Lung (tissue), 12 donors: ENCODE results near the gene FGFR2. TPM values are rescaled to one million over a fixed set of nuclear protein-coding genes. Genes with fewer than 3 reads are reported as not detected.

Experiments
- ATAC-seq: fragments of 200-7000 bp; cut with Tn5 transposase; one replicate; pipeline ENCODE4 v1.9.1; 2020; ENCODE audit warnings: moderate number of reproducible peaks; ENCODE audit not compliant: insufficient read depth, low FRiP score
- DNase-seq, 3 donors: peaks; one replicate each; pipeline ENCODE4 v3.0.0-alpha.2; 2013 to 2017
- H3K27ac ChIP-seq, 2 donors: one replicate each; pipeline ENCODE4 v1.5.1; 2013; ENCODE audit warnings: mild to moderate bottlenecking in 2 of 2, moderate library complexity in 2 of 2, control low read depth in 1 of 2, inconsistent platforms in 1 of 2, low read depth in 1 of 2, low read length in 1 of 2
- H3K27me3 ChIP-seq, 3 donors: one replicate each; pipeline ENCODE4 v1.5.1; 2013; ENCODE audit warnings: low read length in 2 of 3; ENCODE audit not compliant: control insufficient read depth in 3 of 3, insufficient read depth in 3 of 3
- H3K36me3 ChIP-seq, 4 donors: one replicate each; pipeline ENCODE4 v1.5.1; 2013; ENCODE audit warnings: low read length in 4 of 4, mild to moderate bottlenecking in 1 of 4, moderate library complexity in 1 of 4; ENCODE audit not compliant: control insufficient read depth in 4 of 4, insufficient read depth in 4 of 4
- H3K4me1 ChIP-seq, 5 donors: one replicate each; pipeline ENCODE4 v1.5.1; 2013; ENCODE audit warnings: low read length in 5 of 5, mild to moderate bottlenecking in 2 of 5, moderate library complexity in 1 of 5; ENCODE audit not compliant: control insufficient read depth in 5 of 5, insufficient read depth in 5 of 5
- H3K4me3 ChIP-seq: one replicate; pipeline ENCODE4 v1.5.1; 2013; ENCODE audit warnings: mild to moderate bottlenecking, control low read depth, moderate library complexity
- H3K9ac ChIP-seq, 2 donors: one replicate each; pipeline ENCODE4 v1.5.1; 2013; ENCODE audit warnings: low read length in 2 of 2, control low read depth in 1 of 2; ENCODE audit not compliant: insufficient read depth in 1 of 2
- H3K9me3 ChIP-seq, 4 donors: one replicate each; pipeline ENCODE4 v1.5.1; 2013; ENCODE audit warnings: low read length in 3 of 4, mild to moderate bottlenecking in 1 of 4, moderate library complexity in 1 of 4; ENCODE audit not compliant: control insufficient read depth in 4 of 4, insufficient read depth in 3 of 4
- CTCF ChIP-seq: IDR thresholded peaks from 2 replicates; pipeline ENCODE4 v1.5.1; 2012; ENCODE audit warnings: mild to moderate bottlenecking; ENCODE audit errors: control extremely low read depth, extremely low read depth
- WGBS, 2 donors: extraction: QIAGEN DNeasy Blood & Tissue Kit; methylation state at CpG; one replicate each; pipeline ENCODE4 v1.1.7; 2013; 5-methylcytosine and 5-hydroxymethylcytosine counted together
- polyA plus RNA-seq, 2 donors: library from polyadenylated mRNA; stranded (reverse); fragments of 200-250 nt; gene quantifications; one replicate each; pipeline ENCODE4 v1.2.1, GENCODE V29; 2013
- total RNA-seq, 2 donors: library from RNA; depleted of rRNA in 1 of 2; stranded (reverse); fragments of >200 nt in 1 of 2; gene quantifications; one replicate each; pipeline ENCODE4 v1.2.1, GENCODE V29; 2014 to 2021
- donor health status: control.
- donor health status: control.
- donor health status: Bipolar disorder and iron deficiency.
- donor health status: healthy.
- donor health status: DM: yes; HTN: yes; CAD: no.

Gene FGFR2
- total and polyA plus RNA-seq, 4 donors: 11.4 to 230 (median 41.7) TPM

- no peak overlapping the region for H3K27ac ChIP-seq
- WGBS, 2 donors: 64 to 69% methylated on average over 13 of the region's 13 CpGs
- no peak overlapping the region for H3K9ac ChIP-seq
- H3K4me3 ChIP-seq: no peak overlapping the region
- DNase-seq (no peak), ATAC-seq (no peak)
- TF ChIP-seq CTCF: no peak
- H3K36me3 ChIP-seq: peaks cover 0 to 25% (median 9%) of the 10 kb centered on the region in 4 donors
- peaks cover 0 to 4% (median 0%) of the 10 kb centered on the region in 4 donors for H3K9me3 ChIP-seq
- H3K27me3 ChIP-seq: no peaks in the 10 kb centered on the region
- peaks cover 0 to 14% (median 11%) of the 10 kb centered on the region in 5 donors for H3K4me1 ChIP-seq
Observed at GRCh38 chr10:121531076-121531829, 67.0 kb downstream of the FGFR2 start.

DNA sequence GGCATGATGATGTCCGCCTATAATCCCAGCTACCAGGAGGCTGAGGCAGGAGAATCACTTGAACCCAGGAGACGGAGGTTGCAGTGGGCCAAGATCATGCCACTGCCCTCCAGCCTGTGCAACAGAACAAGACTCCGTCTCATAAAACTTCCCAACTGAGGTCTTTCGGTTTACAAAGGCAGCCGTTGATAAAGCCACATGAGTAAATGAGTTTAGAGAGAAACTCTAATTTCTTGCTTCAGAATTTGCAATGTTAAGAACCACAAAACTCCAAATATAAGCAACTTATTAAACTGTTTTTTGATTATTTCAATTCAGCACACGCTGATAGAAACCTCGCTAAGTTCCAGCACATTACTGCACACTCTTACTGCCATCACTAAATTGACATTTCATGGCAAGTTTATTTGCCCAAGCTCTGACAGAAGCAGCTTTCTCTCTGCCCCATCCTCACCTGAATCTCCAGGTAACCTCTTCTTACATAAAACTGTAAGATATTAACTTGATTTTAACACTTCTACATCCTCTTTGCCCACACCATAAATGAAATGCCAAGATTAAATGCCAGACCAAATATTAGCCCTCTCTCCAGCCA, 67.7 kb downstream of the FGFR2 start:
- Histone ChIP-seq H3K9ac (no peak overlapping the region), H3K27me3 (no peaks in the 10 kb centered on the region), H3K27ac (no peak overlapping the region), H3K36me3 (peaks cover 0 to 25% (median 9%) of the 10 kb centered on the region in 4 donors), H3K9me3 (peaks cover 0 to 4% (median 0%) of the 10 kb centered on the region in 4 donors), H3K4me3 (no peak overlapping the region), H3K4me1 (peaks cover 0 to 19% (median 6%) of the 10 kb centered on the region in 5 donors)
- DNase-seq (no peak), ATAC-seq (no peak)
- TF ChIP-seq CTCF: no peak
- 80 to 92% methylated on average over 7 of the region's 7 CpGs for WGBS, 2 donors

DNA sequence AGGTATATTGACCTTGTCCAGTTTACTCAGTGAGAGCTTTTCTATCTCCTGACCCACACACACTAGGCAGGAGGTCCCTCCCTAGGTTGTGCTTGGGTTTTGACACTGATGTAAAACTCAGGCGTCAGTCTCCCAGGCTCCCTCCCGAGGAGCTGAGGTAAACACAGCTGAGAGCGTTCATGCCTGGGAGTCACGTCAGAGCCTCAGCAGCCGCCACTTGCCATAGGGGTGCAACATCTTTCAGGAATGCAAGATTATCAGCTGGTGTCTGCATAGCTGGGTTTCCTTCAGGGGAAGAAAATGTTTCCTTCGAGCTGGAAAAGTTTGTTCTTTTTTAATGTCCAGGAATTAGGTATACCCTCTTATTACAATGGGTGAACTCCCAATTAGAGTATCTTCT, 70.6 kb downstream of the FGFR2 start:
- ATAC-seq (peak; percentile 43), DNase-seq (peak; percentile 26 to 48 (median 39))

More for the DNA sequence above, 70.6 kb downstream of the FGFR2 start:
- Histone ChIP-seq H3K4me3 (no peak overlapping the region), H3K9me3 (peaks cover 0 to 4% (median 0%) of the 10 kb centered on the region in 4 donors), H3K36me3 (peaks cover 0 to 18% (median 8%) of the 10 kb centered on the region in 4 donors), H3K27ac (no peak overlapping the region), H3K4me1 (peaks cover 0 to 42% (median 18%) of the 10 kb centered on the region in 5 donors), H3K9ac (no peak overlapping the region), H3K27me3 (no peaks in the 10 kb centered on the region)
- no peak for TF ChIP-seq CTCF
- 53 to 61% methylated on average over 6 of the region's 6 CpGs for WGBS, 2 donors
